NCI-H1436 (cell line): ENCODE results near the gene THRB.

Experiments used
- DNase-seq: peaks from one replicate; lab custom pipeline; 2025; lab: John Stamatoyannopoulos, UW

THRB gene

DNA sequence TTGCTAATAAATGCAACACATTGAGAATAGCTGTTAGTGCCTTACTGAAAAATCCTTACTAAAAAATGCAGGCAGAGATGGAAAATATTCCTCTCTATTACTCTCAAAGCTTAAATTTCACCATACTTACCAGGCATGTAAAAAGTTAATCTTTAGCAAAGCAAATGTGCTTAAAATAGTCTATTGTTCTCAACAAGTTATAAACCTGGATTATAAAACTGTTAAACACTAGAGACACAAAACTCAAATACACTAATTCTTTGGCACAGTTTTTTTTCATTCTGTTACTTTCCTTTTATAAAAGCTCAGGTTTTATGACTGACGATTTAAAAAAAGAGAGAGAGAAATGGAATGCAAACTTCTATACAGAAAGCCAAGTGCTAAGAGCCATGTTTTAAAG, 119.8 kb downstream of the THRB start:
- no peak for DNase-seq

DNA sequence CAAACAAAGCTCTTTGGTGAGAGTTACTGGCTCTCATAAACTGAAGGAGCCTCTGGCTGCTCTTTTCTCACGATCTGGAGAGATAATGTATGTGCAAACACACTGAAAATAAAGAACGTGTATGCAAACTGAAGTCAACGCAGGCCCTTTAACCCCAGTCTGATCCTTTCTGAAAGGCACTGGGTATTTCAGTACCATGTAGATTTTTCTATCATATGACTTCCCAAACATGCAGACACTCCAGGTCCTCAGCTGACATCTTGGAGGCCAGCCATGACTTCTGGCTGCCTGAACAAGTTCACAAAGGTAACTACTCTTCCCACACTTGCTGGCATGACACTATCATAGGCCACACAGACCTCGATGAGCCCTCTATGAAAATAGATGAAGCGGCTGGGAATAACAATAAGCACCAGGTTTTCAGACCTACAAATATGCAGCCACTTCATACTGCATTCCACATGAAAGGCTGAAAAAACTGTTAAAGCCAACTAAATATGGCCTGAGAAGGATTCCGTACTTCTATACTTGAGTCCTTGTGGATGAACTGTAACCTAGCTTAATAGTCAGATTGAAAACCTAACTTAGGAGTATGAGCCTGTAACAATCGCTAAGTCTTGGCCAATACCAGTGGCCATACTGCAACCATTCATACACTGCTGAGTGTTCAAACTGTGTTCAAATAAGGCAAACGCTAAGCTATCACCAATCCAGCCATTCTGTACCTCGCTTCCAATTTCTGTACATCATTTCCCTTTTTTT, 121.3 kb downstream of the THRB start:
- DNase-seq = no peak

DNA sequence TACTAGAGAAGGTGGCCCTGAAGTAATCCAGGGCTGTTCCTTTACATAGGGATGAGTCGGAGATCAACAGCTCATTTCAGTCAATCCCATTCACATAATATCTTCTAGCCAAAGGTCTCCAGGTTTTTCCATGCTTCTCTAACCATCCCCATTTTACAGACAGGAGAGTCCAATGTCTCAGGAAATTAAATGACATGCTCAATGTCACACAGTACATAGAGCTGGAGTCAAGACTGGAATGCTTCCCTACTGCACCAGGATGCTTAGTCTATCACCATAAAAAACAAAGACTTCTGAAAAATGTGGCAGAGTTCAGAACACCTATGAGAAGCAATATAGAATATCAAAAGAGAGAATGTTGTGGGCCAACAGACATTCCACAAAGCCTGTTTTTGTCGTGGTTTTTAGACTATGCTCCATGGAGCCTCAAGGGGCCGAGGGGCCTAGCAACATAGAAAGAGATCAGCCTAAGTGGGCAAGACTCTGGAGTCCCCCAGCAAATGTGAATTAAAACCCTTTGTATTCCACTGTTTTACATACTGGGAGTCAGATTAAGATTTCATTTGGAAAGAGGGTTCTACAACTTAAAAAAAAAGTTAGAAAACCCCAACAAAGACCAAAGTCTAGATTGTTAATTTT, 122.0 kb downstream of the THRB start:
- no peak for DNase-seq

DNA sequence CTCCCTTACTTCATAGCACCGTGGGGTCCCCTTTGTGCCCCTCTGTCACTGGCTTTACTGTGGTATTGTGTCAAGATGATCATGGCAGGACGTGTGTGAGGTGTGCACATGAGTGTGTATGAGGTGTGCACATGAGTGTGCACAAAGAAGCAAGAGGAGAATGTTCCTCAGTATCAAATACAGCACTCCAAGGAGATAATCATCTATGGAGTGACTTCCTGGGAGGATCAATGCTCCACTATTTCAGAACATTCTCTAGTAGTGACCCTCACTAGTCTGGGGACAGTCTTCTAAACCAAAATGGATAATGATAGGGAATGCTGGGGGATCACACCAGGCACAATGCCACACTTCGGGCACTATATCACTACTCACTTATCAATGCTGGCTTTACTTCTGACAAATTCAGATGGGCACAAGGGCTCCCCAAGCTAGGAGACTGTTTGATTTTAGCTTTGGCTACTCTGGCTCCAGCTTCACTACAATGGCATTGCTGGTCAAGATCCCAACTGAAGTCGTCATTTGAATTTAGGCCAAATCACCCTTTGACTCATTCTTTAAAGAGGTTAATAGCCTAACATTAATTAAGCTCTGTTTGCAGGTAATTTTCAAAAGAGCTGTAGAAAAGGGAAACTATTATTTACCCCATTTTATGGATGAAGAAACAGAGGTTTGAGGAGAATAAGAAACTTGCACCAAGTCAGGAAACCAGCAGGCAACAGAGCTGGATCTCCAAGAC, 124.1 kb downstream of the THRB start:
- DNase-seq = no peak

DNA sequence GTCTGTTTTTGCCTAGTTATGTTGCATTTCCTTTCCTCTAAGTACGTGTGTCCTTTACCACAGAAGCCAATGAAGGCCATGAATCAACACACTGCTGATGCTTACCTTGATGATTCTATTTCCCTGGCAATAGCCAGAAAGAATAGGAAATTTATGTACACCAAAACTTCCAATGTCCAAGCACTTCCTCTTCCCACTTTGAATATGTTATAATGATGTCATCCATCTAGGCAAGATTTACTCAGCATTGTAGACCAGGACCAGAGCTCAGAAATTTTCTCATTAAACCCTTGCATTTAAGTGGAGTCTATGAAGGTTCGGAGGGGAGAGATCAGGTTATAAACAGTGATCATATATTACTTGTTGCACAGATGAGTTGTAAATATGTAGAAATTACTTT, 126.0 kb downstream of the THRB start:
- no peak for DNase-seq

DNA sequence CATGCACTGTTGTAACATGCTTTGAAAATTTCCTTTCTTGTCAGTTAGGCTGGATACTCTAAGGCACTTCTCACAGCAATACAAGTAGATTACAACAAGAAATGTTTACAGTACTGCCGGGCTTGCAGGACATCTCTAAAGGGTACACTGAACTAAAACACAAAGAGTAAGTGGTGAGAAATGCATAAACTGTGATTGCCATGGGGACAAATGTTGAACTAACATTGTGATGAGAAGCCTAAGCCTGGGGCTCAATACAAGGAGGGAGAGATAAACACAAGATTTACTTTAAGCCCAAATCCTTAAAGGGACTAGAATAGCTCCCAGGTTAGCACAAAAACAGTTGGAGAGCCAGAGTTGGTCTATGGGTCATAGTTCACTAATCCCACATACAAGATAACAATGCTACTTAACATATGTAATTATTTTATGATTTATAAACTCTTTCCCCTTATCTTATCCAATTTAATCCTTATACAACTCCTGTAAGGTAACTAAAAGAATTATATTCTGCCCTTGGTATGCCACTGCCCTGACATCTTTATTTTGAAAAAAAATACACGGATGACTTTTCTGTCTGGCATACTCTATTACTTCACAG, 126.9 kb downstream of the THRB start:
- no peak for DNase-seq

DNA sequence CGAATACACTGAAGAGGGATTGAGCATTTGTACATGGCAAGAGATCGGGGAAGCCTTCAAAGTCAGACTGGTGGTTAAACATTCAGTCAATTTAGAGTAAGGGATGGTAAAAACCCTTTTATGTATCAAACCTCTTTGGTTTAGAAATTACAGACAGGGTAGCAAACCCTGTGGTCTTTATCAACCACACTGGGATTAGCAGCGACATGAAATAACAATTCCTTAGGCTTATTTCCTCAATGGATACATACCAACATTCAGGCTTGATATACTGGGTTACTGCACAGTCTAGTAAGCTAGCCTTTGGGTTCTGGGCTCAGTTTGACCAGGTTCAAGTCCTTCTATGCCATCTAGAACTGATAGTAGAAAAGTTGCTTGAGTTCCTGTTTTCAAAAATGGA, 127.4 kb downstream of the THRB start:
- no peak for DNase-seq

DNA sequence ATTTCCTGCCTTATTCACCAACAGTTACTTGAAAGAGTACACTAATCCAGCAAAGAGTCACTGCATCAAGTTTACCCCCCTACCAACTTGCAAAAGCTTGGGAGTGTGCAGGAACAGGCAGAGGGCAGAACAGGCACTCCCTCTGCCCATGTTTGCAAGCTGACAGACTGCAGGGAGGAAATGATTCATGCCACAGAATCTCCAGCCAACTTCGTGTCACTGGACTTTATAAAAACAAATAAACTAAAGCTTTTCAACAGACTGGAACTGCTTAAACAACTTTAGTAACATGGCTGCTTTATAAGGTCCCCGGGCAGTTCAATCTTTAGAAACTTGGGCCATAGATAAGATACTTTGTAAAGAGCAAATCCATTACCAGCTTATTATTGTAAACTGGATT, 129.5 kb downstream of the THRB start:
- no peak for DNase-seq

DNA sequence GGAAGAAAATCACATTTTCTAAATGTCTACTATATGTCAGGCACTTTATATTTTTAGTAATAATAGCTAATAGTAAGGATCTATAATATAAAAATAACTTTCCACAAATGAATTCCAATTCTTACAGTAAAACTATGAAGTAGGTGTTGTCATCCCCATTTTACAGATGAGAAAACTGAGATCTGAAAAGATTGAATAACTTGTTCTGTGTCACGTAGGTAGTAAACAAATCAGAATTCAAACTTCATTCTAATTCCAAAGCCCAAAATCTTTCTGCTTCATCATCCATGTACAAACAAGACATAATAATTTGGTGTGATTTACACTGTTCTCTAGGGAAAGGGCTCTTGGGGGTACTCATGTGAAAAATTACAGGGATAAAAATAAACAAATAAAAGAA, 130.3 kb downstream of the THRB start:
- no peak for DNase-seq

DNA sequence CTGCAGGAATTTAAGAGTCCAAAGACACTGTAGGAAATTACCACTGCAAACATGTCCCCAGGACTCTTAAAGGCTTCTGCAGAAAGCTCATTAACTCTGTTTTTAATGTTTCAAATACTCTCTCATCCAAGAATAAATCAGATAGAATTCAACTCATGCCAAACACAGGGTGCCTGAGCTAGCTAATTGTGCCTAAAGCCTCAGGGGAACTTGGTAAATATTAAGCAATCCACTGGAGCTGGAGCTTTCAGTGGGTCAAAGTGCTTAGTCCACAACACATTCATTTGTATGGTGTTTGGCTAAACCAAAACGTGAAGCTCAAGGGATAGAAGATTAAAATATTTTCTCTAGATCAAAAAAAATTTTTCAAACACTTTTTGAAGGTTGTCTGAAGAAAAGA, 131.4 kb downstream of the THRB start:
- no peak for DNase-seq

DNA sequence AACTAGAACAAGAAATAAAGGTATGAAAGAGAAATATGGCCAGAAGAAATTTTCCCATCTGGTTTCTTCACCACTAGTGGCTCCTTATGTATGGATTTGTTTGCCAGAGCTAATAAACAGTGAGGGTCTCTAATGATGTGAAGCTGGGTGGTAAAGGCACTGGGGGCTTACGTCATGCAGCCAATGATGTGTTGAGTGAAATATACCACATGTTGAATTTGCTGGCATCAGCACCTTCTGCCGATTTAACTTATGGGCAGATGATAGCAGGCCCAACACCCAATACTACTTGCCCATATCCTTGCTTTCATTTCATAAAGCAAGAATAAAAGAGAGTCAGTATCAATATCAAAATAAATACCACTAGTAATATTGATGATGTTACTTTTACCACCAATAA, 133.0 kb downstream of the THRB start:
- no peak for DNase-seq

DNA sequence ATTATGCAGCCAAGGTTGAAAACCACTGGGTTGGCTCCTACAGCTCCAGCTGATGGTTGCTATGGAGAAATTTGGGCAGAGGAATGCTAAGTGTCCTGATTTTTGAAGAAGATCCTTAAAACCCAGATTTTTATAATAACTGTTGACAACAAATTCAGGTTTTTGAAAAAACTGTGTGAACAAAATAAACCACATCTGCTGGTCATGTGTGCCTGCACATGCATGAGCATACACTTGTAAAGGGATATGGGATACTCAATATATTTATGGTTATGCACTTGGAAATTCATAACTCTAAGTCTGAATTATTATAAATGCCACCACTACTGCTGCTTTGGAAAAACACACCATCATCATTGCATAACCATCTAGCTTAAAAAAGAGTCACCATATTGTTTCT, 133.7 kb downstream of the THRB start:
- DNase-seq = no peak

DNA sequence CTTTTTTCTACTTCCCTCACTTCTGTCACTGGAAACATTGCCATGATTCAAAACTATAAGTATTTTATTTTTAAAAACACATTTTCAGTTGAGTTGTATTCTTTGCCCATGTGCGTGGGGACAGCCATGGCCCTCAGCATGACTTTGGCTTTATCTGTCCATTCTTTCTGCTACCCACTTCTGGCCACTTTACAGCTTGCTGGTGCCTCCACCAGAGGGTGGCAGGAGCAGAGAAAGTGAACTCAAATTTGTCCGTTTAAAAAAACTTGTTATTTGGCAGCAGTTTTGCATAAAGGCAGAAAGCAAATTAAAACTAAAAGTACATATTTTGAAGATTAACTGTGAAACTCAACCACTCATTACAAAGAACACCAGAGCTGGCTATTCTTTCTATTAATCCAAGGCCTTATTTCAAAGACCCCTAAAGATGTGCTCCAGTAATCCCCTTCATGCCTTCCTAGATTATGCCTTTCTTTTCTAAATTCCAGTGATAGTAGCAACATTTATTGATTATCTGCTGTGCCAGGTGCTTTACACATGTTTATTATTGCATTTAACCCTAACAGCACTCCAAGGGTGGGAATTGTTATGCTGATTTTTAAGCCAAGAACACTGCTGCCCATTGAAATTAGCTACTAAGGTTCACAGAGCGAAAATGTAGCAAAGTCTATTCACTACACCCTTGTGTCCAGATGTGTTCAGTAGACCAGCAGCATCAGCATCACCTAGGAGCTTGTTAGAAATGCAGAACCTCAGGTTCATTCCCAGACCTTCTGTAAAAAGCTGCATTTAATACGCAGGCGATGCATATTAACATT, 134.8 kb downstream of the THRB start:
- DNase-seq = no peak

DNA sequence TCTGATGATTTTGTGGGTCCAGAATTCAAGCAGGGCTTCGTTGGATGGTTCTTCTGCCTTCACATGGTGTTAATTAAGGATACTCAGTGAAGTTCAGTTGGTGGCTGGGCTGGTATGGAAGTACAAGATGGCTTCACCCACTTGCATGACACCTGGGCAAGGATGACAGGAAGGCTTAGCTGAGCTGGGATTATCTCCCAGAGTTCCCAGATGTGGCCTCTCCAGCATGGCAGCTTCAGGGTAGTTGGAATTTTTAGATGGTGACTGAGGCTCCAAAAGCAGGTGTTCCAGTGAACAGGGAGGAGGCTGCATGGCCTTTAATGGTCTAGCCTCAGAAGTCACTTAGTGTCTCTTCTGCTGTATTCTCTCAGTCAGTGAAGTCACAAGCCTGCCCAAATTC, 135.5 kb downstream of the THRB start:
- DNase-seq = no peak

DNA sequence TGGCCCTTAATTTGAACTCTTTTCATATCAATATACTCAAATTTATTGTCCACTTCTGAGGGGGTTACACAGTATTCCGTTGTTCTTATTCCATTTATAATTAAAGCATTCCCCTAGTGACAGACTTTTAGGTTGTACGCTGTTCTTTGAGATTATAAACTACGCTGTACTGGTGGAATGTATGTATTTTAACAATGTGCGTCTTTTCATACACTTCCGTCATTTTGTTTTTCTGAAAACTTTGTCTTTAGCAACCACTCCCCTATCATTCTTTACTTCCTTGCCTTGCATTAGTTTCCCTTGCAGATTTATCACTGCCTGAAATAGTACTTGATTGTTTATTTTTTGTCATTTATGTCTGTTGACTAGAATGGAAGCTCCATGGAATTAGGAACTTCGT, 137.0 kb downstream of the THRB start:
- no peak for DNase-seq

DNA sequence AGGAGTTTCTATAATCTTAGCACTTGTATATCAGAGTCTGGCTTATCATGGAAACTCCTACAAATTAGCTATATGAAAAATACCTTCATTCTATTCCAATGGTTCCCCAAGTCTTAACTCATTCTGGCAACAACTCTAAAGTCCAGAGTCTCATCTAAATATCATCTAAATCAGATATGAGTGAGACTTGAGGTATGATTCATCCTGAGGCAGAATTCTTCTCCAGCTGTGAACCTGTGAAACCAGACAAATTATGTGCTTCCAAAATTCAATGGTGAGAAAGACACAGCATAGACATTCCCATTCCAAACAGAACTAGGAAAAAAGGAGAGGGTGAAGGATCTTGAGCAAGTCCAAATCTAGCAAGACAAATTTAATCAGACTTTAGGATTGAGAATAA, 138.8 kb downstream of the THRB start:
- no peak for DNase-seq

DNA sequence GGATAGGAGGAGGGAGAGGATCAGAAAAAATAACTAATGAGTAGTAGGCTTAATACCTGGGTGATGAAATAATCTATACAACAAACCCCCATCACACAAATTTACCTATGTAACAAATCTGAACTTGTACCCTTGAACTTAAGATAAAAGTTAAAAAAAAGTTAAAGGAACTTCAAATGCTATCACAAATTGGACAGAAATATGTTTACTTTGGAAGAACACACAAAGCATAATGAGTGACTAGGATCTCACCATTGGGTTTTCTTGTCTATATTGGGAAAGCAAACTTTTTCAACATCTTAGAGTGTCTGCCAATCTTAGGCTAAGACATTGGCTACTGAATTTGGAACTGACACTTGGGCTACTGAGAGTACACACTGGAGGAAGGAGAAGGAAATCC, 140.4 kb downstream of the THRB start:
- DNase-seq = no peak

DNA sequence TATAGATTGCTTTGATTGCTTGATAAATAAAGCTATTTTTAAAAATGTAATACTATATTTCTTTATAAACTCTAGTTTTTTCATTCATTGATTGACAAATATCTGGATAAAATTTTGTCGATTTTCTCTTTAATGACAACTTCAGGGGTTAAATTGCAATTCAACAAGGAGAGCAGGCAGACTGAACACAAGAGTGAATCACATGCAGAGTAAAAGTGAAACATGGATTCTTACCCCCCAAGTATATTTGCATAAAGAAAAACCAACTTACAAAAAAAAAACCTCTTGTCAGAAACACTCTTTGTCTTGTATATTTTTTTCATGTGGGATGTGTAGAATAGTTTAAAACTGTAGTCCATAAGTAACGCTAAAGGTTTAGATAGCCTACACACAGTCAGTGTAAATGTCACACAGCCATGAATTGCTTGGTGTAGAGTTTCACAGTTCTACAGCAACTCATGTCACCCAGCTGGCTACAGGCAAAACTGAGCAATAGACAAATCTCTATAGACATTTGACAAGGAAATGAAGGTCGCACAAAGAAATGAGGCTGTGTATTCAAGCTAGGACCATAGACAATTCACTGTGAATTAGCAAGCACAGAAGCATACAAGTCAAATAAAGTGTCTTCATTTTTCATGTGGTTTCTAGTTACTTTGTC, 141.6 kb downstream of the THRB start:
- DNase-seq = no peak

DNA sequence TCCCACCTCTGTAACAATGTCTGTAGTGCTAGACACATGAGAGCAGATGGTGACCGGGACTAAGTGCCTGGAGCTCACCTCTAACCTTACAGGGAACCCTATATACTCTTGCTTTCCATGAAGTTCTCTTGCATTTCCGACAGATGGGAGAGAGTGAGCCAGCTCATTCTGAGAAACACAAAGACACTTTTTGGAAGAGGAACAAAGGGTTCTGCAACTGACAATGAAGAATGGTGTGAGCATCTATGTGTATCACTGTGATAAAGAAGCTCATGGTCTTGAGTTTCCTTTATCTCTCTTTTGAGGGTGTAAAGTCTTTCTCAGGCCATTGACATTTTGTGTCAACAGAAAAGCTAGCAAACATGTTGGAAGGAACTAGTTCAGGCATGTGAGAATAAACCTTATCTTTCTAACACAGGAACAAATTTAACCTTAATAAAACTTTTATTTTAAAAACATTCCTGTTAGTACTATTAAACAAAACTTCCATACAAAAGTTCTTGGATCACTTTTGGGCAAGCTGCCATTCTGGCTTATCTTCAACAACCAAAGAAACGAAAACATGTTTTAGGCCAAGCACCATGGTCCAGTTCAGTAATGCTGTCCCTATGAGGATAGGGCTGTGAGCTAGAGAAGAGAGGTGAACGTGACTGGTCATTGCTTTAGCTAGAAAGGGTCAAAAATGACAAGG, 142.7 kb downstream of the THRB start:
- no peak for DNase-seq

DNA sequence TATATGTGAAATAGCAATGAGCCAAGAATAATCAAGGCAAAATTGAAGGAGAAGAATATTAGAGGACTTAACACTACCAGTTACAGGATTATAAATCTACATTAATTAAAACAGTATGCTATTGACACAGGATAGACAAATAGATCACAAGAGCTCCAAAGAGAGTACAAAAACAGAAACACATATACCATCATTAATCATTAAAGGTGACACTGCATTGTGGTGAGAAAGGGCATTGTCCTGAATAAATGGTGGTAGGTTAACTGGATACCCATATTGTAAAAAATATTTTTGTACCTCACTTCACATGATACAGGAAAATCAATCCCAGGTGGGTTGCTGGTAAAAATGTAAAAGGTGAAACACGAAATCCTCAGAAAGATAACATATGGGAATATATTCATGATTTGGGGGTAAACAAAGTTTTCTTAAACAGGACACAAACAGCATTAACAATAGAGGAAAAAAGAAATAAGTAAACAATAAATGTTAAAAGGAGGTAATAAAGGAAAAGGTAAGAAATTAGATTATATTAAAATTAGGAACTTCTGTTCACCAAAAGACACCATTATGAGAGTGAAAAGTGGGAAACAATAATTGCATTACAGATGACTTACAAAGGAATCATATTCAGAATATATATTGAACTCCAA, 145.2 kb downstream of the THRB start:
- no peak for DNase-seq
